ENCODE measurements around the gene KY. TPM values are rescaled to one million over a fixed set of nuclear protein-coding genes. Genes with fewer than 3 reads are reported as not detected.

The KY gene
- total and polyA plus RNA-seq, 2 of the 8 experiments (the other 6 are each of a cell fraction or from before 2014, with no cell fraction given), result not detected

DNA sequence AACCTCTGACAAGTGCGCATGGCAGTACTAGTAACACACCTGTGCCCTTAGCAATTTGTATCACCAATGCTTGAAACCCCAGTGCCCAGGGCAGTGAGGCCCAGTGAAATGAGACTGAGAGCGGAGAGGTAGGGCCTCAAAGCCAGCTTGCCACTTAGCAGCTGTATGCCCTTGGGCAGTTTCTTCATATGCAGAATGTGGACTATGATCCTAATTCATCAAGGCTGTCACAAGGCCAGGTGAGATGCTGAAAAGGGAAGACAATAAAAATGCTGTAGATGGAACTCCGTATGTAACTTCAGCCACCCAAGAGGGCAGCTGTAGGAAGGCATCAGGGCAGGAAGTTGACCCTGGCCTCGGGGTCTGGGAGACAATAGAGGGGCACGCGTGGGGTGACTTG is 74.4 kb downstream of the KY start:
- H4K91ac ChIP-seq (replicated peaks; ENCODE audit: insufficient read length, low read length), result no peak overlapping the region
- H2BK12ac ChIP-seq (ENCODE audit: low read depth, low read length), result no peak overlapping the region
- no peak for FAIRE-seq
- no peak overlapping the region for H4K8ac ChIP-seq (ENCODE audit: extremely low read depth, insufficient read depth, low read length)
- H3K79me2 ChIP-seq (ENCODE audit: control insufficient read depth in 1 of 2, insufficient read depth in 2 of 2, low read length in 2 of 2), result no peaks in the 10 kb centered on the region
- POLR2A ChIA-PET (ENCODE audit: partially characterized antibody), result interaction anchor here (1.1 kb wide), 1 partner anchor 201 kb away, joined by 3 read pairs; no protein-coding TSS in a partner anchor
- no peaks in the 10 kb centered on the region for H3K36me3 ChIP-seq (ENCODE audit: control insufficient read depth in 2 of 4, insufficient read depth in 4 of 4, low read length in 3 of 4)
- H3K9me3 ChIP-seq (ENCODE audit: insufficient read depth in 2 of 2, low read depth in 1 of 2, low read length in 1 of 2), result no peaks in the 10 kb centered on the region; a peak in 1 of 4 replicates
- no peak overlapping the region for H3K9ac ChIP-seq (replicated peaks in 1 of 4; ENCODE audit: extremely low read depth in 1 of 4, low read depth in 3 of 4, low read length in 3 of 4)
- no peak overlapping the region for H3K56ac ChIP-seq (replicated peaks; ENCODE audit: insufficient read length, low read depth, low read length)
- no peak overlapping the region for H3K4me2 ChIP-seq (ENCODE audit: insufficient read depth in 1 of 2, low read depth in 2 of 2, low read length in 2 of 2)
- no peak overlapping the region for H2AK5ac ChIP-seq (ENCODE audit: low read depth, low read length)
- no peak overlapping the region for H2BK5ac ChIP-seq (ENCODE audit: low read depth, low read length)
- H3K23ac ChIP-seq (ENCODE audit: insufficient read length), result no peak overlapping the region
- WGBS, 2 experiments (ENCODE audit: extremely low coverage in 1 of 2, insufficient coverage in 1 of 2, insufficient read length in 1 of 2, insufficient replicate concordance in 2 of 2, low coverage in 1 of 2, low lambda C conversion rate in 2 of 2, missing lambda C conversion rate in 1 of 2), result 86% methylated on average over 6 of the region's 6 CpGs; no CpG with 5 or more reads in 1 of the 2 experiments
- TF ChIP-seq SP2 (IDR thresholded peaks at IDR 0.05; ENCODE audit: low read length), result no peak
- TF ChIP-seq NANOG (IDR thresholded peaks at IDR 0.05; ENCODE audit: insufficient read depth, low read depth, low read length, poor library complexity, severe bottlenecking), result no peak
- no peak for TF ChIP-seq MAFK (IDR thresholded peaks at IDR 0.05; ENCODE audit: low read depth, low read length)
- no peak for TF ChIP-seq SUZ12 (IDR thresholded peaks at IDR 0.05; ENCODE audit: low read length)
- TF ChIP-seq ASH2L (IDR thresholded peaks at IDR 0.05; ENCODE audit: low read length), result no peak
- no peak for TF ChIP-seq SRF (IDR thresholded peaks at IDR 0.05; ENCODE audit: low read depth, low read length)
- TF ChIP-seq POLR2A (IDR thresholded peaks at IDR 0.05; ENCODE audit: control extremely low read depth in 1 of 2, low read depth in 2 of 2, low read length in 2 of 2), result no peak
- TF ChIP-seq TAF7 (optimal IDR thresholded peaks at IDR 0.05; ENCODE audit: borderline replicate concordance, low read depth, low read length), result no peak
- no peaks in the 10 kb centered on the region for H3K27me3 ChIP-seq (replicated peaks in 1 of 4; ENCODE audit: control insufficient read depth in 3 of 4, extremely low read depth in 1 of 4, insufficient read depth in 3 of 4, low read length in 3 of 4)
- H3K4me3 ChIP-seq (ENCODE audit: extremely low read depth in 1 of 4, insufficient read depth in 2 of 4, low read depth in 3 of 4, low read length in 4 of 4), result no peak overlapping the region
- no peaks in the 10 kb centered on the region for H3K4me1 ChIP-seq (replicated peaks in 1 of 4; ENCODE audit: control insufficient read depth in 3 of 4, insufficient read depth in 4 of 4, low read length in 3 of 4)
- H4K5ac ChIP-seq (ENCODE audit: insufficient read length, low read depth, low read length), result no peak overlapping the region
- no peaks in the 10 kb centered on the region for H3K23me2 ChIP-seq (ENCODE audit: low read depth, low read length)
- H3K18ac ChIP-seq (ENCODE audit: extremely low read depth, low read length), result no peak overlapping the region
- no peak overlapping the region for H3K27ac ChIP-seq (ENCODE audit: low read depth, low read length)
- DNase-seq (ENCODE audit: low read depth in 1 of 2, low spot score in 2 of 2), result no peak
- H2BK120ac ChIP-seq (replicated peaks; ENCODE audit: low read depth, low read length), result no peak overlapping the region
- H3K4ac ChIP-seq (replicated peaks; ENCODE audit: insufficient read length, low read depth, low read length), result no peak overlapping the region
- no peak overlapping the region for H2AFZ ChIP-seq (ENCODE audit: low read length)
- no peak overlapping the region for H2BK20ac ChIP-seq (ENCODE audit: low read length)
- CTCF ChIA-PET (ENCODE audit: partially characterized antibody), result no interaction called here
- no peaks in the 10 kb centered on the region for H3K79me1 ChIP-seq (ENCODE audit: low read depth, low read length)
- no peak overlapping the region for H2BK15ac ChIP-seq (ENCODE audit: low read length)
- no peaks in the 10 kb centered on the region for H4K20me1 ChIP-seq (replicated peaks in 1 of 2; ENCODE audit: control insufficient read depth in 1 of 2, insufficient read depth in 2 of 2, low read length in 2 of 2)
- H3K14ac ChIP-seq (ENCODE audit: insufficient read length), result no peak overlapping the region

Data from H1 (cell line).